Measurements from ENCODE around the gene CD160. TPM values are rescaled to one million over a fixed set of nuclear protein-coding genes. Genes with fewer than 3 reads are reported as not detected.

CD160 gene
- not detected in 2 replicates for total RNA-seq

GRCh38 chr1:145719230-145720079 is at the start of gene CD160:
Gene CD160, plus strand, starts transcription at chr1:145719499. Its CDS starts 8,829 bp downstream, at chr1:145728328.

GRCh38 chr1:145707183-145707867 is 12.0 kb upstream of the CD160 start, which contains the start of gene PDZK1:
Gene PDZK1, minus strand, starts transcription at chr1:145707368. Its CDS starts 19,347 bp downstream, at chr1:145688021.

Other genes starting within 250 kb of the CD160 start
- 31.3 and 32.5 TPM in 2 replicates for gene GPR89A, start 111.5 kb upstream of the CD160 start, total RNA-seq
- 0.49 and 0.97 TPM in 2 replicates for gene PDZK1, start 12.1 kb upstream of the CD160 start, total RNA-seq
- 32.1 and 40.1 TPM in 2 replicates for gene RNF115, start 104.6 kb downstream of the CD160 start, total RNA-seq
- 69.9 and 70.7 TPM in 2 replicates for gene POLR3C, start 104.7 kb downstream of the CD160 start, total RNA-seq
- gene NUDT17, start 126.1 kb downstream of the CD160 start, total RNA-seq, result 4.9 and 9.2 TPM in 2 replicates
- 23.5 and 24.3 TPM in 2 replicates for gene PIAS3, start 139.6 kb downstream of the CD160 start, total RNA-seq
- 0.65 and 1.2 TPM in 2 replicates for gene ANKRD35, start 166.4 kb downstream of the CD160 start, total RNA-seq
- 1.5 and 2.6 TPM in 2 replicates for gene ITGA10, start 190.6 kb downstream of the CD160 start, total RNA-seq
- gene PEX11B, start 199.2 kb downstream of the CD160 start, total RNA-seq, result 24.7 TPM in 2 replicates
- gene RBM8A, start 208.0 kb downstream of the CD160 start, total RNA-seq, result 46.2 and 47.6 TPM in 2 replicates
- gene LIX1L, start 238.5 kb downstream of the CD160 start, total RNA-seq, result 50.8 and 52.1 TPM in 2 replicates
- 1.3 and 1.6 TPM in 2 replicates for gene ANKRD34A, start 245.1 kb downstream of the CD160 start, total RNA-seq
- 8.4 and 13.0 TPM in 2 replicates for gene POLR3GL, start 245.2 kb downstream of the CD160 start, total RNA-seq

Measured in hair follicle dermal papilla cell (primary cell).